IPS-20b (cell line): ENCODE results near the gene C7.

Experiments
- H3K27ac ChIP-seq: one replicate; pipeline ENCODE4 v1.5.1; 2013; ENCODE audit warnings: low read length
- H3K27me3 ChIP-seq: 2 replicates; pipeline ENCODE4 v1.6.1; 2013; ENCODE audit warnings: mild to moderate bottlenecking, low read length, inconsistent platforms; ENCODE audit not compliant: insufficient read depth
- H3K36me3 ChIP-seq: 2 replicates; pipeline ENCODE4 v1.6.1; 2013; ENCODE audit warnings: low read depth, mild to moderate bottlenecking, inconsistent platforms, low read length, moderate library complexity; ENCODE audit not compliant: insufficient read depth
- H3K4me1 ChIP-seq: 2 replicates; pipeline ENCODE4 v1.6.1; 2013; ENCODE audit warnings: mild to moderate bottlenecking, control low read depth, inconsistent platforms, low read length, moderate library complexity; ENCODE audit not compliant: insufficient read depth
- H3K4me3 ChIP-seq: 2 replicates; pipeline ENCODE4 v1.5.1; 2013; ENCODE audit warnings: mild to moderate bottlenecking, low read length, inconsistent platforms
- H3K9ac ChIP-seq: 2 replicates; pipeline ENCODE4 v1.6.1; 2013; ENCODE audit warnings: low read depth, mild to moderate bottlenecking, inconsistent platforms, low read length, moderate library complexity
- H3K9me3 ChIP-seq: 2 replicates; pipeline ENCODE4 v1.6.1; 2013; ENCODE audit warnings: mild to moderate bottlenecking, low read depth, low read length, inconsistent platforms; ENCODE audit not compliant: insufficient read depth

The C7 gene

DNA sequence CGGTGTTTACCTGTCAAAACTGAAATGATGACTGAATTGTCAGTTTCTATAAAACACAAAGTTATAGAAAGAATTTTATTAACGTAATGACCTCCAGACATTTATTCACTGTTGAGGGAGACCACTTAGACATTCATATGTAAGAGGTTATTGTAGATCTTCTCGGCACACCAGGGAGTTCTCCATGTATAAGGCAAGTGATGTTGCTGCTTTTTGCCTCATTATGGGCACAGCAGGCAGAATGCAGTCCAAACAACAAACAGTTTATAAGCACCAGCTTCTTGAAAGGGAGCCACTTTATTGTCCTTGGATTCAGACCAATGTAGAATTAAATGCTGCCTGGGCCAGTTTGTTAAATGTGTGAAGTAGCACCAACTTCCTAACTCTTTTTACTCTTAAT lies 66.7 kb downstream of the C7 start:
- H3K4me1 ChIP-seq = no peaks in the 10 kb centered on the region
- H3K27ac ChIP-seq = no peak overlapping the region
- no peak overlapping the region for H3K4me3 ChIP-seq
- no peaks in the 10 kb centered on the region for H3K36me3 ChIP-seq
- no peaks in the 10 kb centered on the region for H3K9me3 ChIP-seq
- no peaks in the 10 kb centered on the region for H3K27me3 ChIP-seq
- no peak overlapping the region for H3K9ac ChIP-seq

DNA sequence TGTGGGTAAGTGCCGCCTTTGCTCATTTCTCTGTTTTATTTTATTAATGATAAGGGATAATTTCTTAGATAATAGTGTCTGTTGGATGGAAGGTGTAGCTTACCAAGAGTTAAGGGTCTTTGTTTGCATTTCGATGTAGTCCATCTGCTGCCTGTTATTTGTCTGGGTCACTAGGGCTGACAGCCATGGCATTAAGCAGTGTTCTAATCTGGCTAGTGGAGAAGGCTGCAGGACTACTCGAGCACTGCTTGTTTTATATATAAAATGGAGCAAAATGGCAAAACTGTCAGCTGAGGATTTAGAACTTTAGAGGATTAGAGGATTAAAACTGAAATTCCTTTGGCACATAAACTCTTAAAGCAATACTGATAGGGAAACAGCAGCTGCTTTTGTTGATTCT lies 67.5 kb downstream of the C7 start:
- no peak overlapping the region for H3K4me3 ChIP-seq
- H3K9ac ChIP-seq = no peak overlapping the region
- H3K27ac ChIP-seq = no peak overlapping the region

DNA sequence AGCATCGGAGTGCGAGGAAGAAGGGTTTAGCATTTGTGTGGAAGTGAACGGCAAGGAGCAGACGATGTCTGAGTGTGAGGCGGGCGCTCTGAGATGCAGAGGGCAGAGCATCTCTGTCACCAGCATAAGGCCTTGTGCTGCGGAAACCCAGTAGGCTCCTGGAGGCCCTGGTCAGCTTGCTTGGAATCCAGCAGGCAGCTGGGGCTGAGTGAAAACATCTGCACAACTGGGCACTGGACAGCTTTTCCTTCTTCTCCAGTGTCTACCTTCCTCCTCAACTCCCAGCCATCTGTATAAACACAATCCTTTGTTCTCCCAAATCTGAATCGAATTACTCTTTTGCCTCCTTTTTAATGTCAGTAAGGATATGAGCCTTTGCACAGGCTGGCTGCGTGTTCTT lies 72.1 kb downstream of the C7 start:
- H3K4me3 ChIP-seq = no peak overlapping the region
- H3K27me3 ChIP-seq = no peaks in the 10 kb centered on the region
- H3K9me3 ChIP-seq = no peaks in the 10 kb centered on the region; the same call in 1 of the 2 replicates
- no peak overlapping the region for H3K27ac ChIP-seq
- no peaks in the 10 kb centered on the region for H3K4me1 ChIP-seq
- H3K9ac ChIP-seq = no peak overlapping the region
- no peaks in the 10 kb centered on the region for H3K36me3 ChIP-seq

More for the DNA sequence above, 67.5 kb downstream of the C7 start:
- H3K4me1 ChIP-seq = no peaks in the 10 kb centered on the region
- H3K9me3 ChIP-seq = no peaks in the 10 kb centered on the region
- no peaks in the 10 kb centered on the region for H3K27me3 ChIP-seq
- no peaks in the 10 kb centered on the region for H3K36me3 ChIP-seq

DNA sequence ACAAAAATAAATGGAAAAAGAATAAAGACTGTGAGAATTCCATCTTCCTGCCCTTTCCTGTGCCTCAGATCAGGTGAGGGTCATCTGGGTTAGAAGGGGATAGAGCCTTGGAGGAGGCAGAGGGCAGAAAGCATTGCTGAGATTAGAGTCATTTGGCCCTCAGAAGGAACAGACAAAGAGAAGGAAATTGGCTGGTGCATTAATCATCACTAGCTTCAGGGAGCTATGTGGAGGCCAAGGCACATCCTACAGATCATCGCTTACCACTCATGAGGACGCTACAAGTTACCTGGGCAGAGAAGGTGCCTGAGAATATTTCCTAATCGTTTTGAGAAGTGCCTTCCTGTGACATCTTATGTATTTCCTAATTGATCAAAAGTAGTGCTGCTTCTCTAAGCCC lies 74.5 kb downstream of the C7 start:
- Histone ChIP-seq H3K27me3 (no peaks in the 10 kb centered on the region), H3K4me3 (no peak overlapping the region), H3K4me1 (no peaks in the 10 kb centered on the region), H3K27ac (no peak overlapping the region), H3K9me3 (no peaks in the 10 kb centered on the region; the same call in 1 of the 2 replicates), H3K36me3 (no peaks in the 10 kb centered on the region), H3K9ac (no peak overlapping the region)

DNA sequence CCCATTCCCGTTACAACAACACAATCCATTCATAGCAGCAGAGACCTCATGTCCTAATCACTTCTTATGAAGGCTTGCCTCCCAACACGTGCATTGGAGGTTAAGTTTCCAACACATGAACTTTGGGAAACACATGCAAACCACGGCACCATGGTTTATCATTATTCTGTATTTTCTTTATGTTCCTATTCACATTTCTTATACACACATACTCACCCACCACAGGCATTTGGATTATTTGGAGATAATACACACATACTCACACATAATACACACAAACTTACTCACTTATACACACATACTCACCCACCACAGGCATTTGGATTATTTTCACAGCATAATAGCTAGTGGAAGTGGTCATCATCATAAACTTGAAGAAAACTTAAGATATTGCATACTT lies 75.6 kb downstream of the C7 start:
- Histone ChIP-seq H3K9ac (no peak overlapping the region), H3K36me3 (no peaks in the 10 kb centered on the region), H3K4me3 (no peak overlapping the region), H3K27ac (no peak overlapping the region), H3K9me3 (no peaks in the 10 kb centered on the region; the same call in 1 of the 2 replicates), H3K4me1 (no peaks in the 10 kb centered on the region), H3K27me3 (no peaks in the 10 kb centered on the region)

DNA sequence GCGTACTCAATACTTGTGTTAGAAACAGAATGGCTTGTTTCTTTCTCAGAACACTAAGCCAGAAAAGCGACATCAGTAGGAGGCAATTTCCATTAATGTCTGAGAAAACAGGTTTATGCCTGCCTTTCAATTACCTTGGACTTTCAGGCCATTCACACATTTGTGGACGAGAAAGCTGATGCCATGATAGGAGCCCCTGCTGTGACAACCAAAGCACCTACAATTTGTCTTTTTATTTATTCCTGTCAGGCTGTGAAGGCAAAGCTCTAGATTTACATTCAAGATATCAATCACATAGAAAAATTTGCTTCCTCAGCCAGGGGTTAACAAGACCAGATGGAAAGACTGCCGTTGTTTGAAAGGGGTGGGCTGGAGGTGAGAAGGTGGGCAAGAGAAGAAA lies 76.2 kb downstream of the C7 start:
- Histone ChIP-seq H3K27me3 (no peaks in the 10 kb centered on the region), H3K36me3 (no peaks in the 10 kb centered on the region), H3K4me1 (no peaks in the 10 kb centered on the region), H3K27ac (no peak overlapping the region), H3K9ac (no peak overlapping the region), H3K4me3 (no peak overlapping the region), H3K9me3 (no peaks in the 10 kb centered on the region; the same call in 1 of the 2 replicates)

DNA sequence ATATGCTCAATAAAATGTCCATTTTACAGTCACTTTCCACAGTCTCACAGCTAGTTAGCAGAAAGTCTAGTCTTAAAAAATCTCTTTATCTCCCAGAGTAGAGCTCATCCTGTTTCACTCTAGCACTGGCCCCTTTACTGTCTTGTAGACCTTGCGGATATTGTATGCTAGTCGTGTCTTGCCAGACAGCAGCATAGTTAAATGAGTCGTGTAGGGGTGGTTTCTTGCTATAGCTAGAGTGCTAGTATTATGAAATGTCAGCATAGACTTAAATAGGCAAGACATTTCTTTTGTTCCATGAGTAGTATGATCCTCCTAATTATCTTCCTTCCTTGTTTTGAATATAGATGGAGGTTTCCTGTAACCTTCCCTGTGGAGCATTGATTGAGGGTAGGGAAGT lies 77.4 kb downstream of the C7 start:
- no peaks in the 10 kb centered on the region; the same call in 1 of the 2 replicates for H3K9me3 ChIP-seq
- no peak overlapping the region for H3K27ac ChIP-seq
- no peak overlapping the region for H3K9ac ChIP-seq
- H3K27me3 ChIP-seq = no peaks in the 10 kb centered on the region
- H3K4me3 ChIP-seq = no peak overlapping the region
- H3K4me1 ChIP-seq = no peaks in the 10 kb centered on the region
- no peaks in the 10 kb centered on the region for H3K36me3 ChIP-seq

DNA sequence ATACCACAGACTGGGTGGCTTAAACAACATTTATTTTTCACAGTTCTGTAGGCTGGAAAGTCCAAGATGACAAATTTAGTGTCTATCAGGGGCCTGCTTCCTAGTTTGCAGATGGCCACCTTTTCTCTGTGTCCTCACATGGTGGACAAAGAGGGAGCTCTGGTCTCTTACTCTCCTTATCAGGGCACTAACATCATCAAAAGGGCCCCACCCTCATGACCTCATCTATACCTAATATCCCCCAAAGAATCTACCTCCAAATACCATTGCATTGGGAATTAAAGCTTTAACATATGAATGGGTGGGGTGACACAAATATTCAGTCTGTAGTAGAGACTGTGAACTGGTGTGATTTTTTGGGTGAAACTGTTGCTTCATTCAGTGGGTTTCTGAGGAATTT lies 78.1 kb downstream of the C7 start:
- Histone ChIP-seq H3K4me1 (no peaks in the 10 kb centered on the region), H3K9me3 (no peaks in the 10 kb centered on the region; the same call in 1 of the 2 replicates), H3K9ac (no peak overlapping the region), H3K27ac (no peak overlapping the region), H3K36me3 (no peaks in the 10 kb centered on the region), H3K27me3 (no peaks in the 10 kb centered on the region), H3K4me3 (no peak overlapping the region)

DNA sequence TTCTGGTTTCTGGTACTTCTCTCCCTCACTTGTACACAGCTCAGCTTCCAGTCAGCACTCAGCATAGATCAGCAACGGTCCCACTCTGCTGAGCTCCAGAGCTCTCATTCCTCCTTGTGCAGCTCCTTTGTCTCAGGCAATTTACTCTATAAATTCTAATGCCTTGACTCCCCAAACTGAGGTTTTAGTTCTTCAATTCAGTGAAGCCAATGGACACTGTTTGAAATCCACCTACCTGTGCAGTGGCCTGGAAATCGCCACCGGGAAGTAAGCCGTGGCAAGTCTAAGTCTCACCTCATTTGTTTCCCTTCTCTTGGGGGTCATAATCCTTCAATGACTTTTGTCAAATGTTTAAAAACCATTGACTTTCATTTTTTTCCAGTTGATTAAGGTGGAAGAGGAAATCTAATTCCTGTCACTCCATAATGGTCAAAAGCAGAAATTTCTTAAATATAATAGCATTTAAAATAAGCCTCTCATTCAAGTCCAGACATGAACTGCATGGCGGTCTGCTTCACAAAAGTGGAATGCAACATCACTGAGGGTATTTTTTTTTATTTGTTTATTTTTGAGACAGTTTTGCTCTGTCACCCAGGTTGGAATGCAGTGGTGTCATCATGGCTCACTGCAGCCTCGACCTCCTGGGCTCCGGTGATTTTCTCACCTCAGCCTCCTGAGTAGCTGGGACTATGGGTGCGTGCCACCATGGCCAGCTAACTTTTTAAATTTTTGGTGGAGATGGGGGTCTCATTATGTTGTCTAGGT lies 79.6 kb downstream of the C7 start:
- Histone ChIP-seq H3K27ac (no peak overlapping the region), H3K36me3 (no peaks in the 10 kb centered on the region), H3K9me3 (no peaks in the 10 kb centered on the region; the same call in 1 of the 2 replicates), H3K27me3 (no peaks in the 10 kb centered on the region), H3K4me1 (no peaks in the 10 kb centered on the region), H3K4me3 (no peak overlapping the region), H3K9ac (no peak overlapping the region)

DNA sequence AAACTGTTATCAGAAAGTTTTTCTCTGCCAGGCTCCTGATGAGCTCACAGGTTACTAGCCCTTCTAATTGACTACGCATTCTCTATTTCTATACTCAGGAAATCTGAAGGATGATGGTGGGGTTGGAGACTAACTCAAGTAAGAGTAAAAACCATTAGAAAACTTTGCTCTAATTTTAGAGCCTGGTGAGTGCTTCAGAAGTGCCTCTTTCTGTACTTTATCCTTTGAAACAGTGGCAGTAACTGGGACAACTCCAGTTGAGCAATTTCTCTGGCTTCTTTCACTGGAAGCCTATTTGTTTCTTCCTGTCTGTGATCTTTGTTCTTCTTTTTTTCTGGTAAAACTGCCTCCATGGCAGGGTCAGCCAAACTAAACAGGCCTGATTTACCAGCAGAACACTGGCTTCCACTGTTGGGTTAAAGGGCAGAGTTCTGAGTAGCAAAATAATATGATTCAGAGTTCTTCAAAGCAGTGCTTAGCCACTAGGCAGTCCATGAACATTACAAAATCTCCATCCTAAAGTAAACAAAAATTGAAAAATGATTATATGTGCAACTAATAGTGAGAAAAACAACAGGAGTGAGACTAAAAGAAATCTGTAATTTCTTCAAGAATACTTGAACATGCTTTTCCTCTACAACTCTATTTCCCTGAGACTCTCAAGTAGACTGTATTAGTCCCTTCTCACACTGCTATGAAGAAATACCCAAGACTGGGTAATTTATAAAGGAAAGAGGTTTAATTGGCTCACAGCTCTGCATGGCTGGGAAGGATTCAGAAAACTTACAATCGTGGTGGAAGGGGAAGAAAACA lies 82.1 kb downstream of the C7 start:
- Histone ChIP-seq H3K36me3 (no peaks in the 10 kb centered on the region), H3K27me3 (no peaks in the 10 kb centered on the region), H3K9ac (no peak overlapping the region), H3K27ac (no peak overlapping the region), H3K9me3 (no peaks in the 10 kb centered on the region), H3K4me3 (no peak overlapping the region), H3K4me1 (no peaks in the 10 kb centered on the region)

DNA sequence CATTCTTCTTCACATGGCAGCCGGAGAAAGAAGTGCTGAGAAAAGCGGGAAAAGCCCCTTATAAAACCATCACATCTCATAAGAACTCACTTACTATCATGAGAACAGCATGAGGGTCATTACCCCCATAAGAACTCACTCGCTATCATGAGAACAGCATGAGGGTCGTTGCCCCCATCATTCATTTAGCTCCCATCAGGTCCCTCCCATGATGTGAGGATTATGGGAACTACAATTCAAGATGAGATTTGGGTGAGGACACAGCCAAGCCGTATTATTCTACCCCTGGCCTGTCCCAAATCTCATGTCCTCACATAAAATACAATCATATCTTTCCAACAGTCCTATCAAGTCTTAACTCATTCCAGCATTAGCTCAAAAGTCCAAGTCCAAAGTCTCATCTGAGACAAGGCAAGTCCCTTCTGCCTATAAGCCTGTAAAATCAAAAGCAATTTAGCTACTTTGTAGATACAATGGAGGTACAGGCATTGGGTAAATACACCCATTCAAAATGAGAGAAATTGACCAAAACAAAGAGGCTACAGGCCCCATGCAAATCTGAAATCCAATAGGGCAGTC lies 82.8 kb downstream of the C7 start:
- no peaks in the 10 kb centered on the region for H3K36me3 ChIP-seq
- H3K4me1 ChIP-seq = no peaks in the 10 kb centered on the region
- H3K27me3 ChIP-seq = no peaks in the 10 kb centered on the region
- H3K9me3 ChIP-seq = no peaks in the 10 kb centered on the region
- no peak overlapping the region for H3K9ac ChIP-seq
- H3K27ac ChIP-seq = no peak overlapping the region
- H3K4me3 ChIP-seq = no peak overlapping the region
